ENCODE results near the gene FBXO30.

Gene FBXO30

GRCh38 chr6:145749632-145750031, 65.0 kb downstream of the FBXO30 start:
- DNase-seq (ENCODE audit: low read depth), result no peak

- DNase-seq (ENCODE audit: low read depth), result no peak
Measured at GRCh38 chr6:145745861-145746260, 68.7 kb downstream of the FBXO30 start.

- no peak for DNase-seq (ENCODE audit: low read depth)
Measured at GRCh38 chr6:145744619-145745018, 70.0 kb downstream of the FBXO30 start.

Data from activated T-cell treated with anti-CD3 and anti-CD28 coated beads for 48 hours (primary cell).